ENCODE measurements around the gene TMEM248. TPM values are rescaled to one million over a fixed set of nuclear protein-coding genes. Genes with fewer than 3 reads are reported as not detected.
"Not testable (repeated sequence)": the region's sequence is repeated elsewhere in the genome, so short reads cannot be mapped to it uniquely, and the experiment has no call there.

TMEM248 gene
- polyA plus RNA-seq, 3 donors, result 75.7 to 79.4 (median 78.5) TPM

DNA sequence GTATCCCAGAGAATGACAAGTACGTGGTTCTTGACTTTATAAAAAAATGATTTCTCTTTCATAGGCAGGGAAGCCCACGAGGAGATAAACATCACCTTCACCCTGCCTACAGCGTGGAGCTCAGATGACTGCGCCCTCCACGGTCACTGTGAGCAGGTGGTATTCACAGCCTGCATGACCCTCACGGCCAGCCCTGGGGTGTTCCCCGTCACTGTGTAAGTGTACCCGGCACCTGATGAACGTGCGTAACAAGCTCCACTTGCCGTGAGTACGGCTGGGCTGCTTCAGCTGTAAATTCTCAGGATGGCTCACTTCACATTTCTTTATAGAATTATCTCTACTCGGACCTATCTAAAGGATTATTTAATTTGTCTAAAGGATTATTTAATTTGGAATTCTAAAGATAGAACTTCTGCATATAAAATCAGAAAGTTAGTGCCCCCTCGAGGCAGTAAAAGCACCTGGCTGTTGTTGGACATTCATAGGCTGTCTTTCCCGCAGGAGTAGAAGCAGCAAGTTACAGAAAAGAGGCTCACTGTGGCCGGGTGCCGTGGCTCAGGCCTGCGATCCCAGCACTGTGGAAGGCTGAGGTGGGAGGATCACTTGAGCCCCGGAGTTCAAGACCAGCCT is 27.6 kb downstream of the TMEM248 start:
- no peak for DNase-seq (ENCODE audit: low read depth in 3 of 3, low spot score in 2 of 3)

DNA sequence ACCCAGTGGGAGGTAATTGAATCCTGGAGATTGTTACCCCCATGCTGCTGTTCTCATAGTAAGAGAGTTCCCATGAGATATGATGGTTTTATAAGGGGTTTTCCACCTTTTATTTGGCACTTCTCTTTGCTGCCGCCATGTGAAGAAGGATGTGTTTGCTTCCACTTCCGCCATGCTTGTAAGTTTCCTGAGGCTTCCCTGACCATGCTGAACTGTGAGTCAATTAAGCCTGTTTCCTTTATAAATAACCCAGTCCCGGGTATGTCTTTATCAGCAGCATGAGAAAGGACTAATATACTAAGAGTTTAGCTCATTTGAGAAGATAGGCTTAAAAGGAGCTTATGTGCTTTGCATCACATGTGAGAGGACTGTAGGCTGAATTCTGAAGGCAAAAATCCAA is 29.3 kb downstream of the TMEM248 start:
- DNase-seq (ENCODE audit: low read depth in 3 of 3, low spot score in 2 of 3), result no peak

DNA sequence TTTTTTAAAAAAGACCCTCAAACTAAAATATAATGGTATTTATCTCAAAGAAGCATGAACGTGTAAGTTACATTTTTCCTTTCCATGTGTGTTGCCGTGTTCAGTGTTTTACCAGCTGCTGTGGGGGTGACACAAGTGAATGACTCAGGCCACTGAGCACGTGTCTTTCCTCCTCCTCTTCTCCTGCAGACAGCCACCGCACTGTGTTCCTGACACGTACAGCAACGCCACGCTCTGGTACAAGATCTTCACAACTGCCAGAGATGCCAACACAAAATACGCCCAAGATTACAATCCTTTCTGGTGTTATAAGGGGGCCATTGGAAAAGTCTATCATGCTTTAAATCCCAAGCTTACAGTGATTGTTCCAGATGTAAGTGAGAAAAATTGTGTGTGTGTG is 29.7 kb downstream of the TMEM248 start:
- no peak for DNase-seq (ENCODE audit: low read depth in 3 of 3, low spot score in 2 of 3)

DNA sequence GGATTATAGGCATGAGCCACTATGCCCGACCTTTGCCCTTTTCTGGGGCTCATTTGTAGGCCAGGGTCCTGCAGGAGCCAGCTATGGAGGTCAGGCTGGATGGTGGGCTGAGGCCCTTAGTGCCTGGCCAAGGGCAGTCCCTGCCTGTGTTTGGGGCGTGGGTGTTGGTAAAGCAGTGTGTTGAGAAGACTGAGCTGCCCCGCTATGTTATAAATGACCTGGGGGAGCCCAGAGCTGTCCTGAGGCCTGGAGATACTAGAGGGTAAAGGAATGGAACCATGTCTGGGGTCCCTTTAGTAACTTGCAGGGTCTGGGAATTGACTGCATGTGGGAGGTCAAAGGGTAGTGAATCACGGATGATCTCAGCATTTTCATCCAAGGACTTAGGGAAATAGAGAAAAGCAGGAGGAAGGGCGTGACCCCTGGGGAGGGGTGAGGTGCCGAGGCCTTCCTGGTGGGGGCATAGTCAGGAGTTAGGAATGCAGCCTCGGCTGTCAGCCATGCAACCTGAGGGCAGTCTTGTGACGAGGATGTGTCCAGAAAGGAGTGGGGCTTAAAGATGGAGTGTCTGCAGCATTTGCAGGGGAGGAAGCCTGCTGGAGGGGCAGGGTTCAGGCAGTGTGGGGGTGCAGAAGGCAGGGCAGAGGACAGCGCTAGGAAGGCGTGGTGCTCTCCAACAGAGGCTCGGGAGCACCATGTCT is 31.5 kb downstream of the TMEM248 start:
- no peak for DNase-seq (ENCODE audit: low read depth in 3 of 3, low spot score in 2 of 3)

DNA sequence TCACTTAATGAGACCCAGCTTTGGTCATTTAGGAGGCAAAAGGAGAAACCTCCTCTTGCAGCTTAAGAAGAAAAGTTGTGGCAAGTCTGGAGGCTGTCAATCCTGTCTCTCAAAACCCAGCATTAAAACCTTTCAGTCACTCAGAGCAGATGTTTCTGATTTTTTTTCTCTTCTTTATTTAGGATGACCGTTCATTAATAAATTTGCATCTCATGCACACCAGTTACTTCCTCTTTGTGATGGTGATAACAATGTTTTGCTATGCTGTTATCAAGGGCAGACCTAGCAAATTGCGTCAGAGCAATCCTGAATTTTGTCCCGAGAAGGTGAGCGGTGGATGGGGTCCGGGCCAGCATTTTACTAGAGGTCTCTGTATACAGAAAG is 32.0 kb downstream of the TMEM248 start:
- no peak for DNase-seq (ENCODE audit: low read depth in 3 of 3, low spot score in 2 of 3)

DNA sequence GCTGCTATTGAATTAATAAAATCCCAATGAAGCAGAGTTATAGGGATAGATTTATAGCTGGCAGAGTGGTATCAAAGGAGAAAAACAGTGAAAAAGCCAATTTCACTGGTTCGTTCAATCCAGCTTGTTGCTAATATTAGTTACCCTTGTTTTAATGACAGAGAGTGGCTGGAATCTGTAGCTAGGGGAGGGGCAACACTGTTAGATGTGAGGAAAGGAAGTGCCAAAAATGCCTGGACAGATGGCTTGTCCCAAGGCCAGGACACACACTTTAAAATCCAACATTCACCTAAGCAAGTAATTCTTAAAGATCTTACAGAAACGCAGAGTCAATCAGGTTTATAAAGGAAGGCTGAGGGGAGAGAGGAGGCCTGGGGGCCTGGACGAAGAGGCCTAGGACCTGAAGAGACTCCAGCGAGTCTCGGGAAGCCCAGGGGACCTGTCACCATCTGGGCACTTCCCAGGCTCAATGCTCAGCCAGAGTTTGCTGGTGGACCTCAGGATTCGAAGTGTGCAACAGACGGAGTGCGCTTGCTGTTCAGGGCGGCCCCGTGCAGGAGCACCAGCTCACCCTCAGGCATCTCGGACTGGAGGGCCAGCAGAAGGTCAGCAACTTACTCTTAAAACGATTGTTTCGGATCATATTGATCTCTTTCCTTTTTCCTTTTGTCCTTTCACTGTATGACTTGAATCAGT is 36.7 kb downstream of the TMEM248 start:
- no peak for DNase-seq (ENCODE audit: low read depth in 3 of 3, low spot score in 2 of 3)

DNA sequence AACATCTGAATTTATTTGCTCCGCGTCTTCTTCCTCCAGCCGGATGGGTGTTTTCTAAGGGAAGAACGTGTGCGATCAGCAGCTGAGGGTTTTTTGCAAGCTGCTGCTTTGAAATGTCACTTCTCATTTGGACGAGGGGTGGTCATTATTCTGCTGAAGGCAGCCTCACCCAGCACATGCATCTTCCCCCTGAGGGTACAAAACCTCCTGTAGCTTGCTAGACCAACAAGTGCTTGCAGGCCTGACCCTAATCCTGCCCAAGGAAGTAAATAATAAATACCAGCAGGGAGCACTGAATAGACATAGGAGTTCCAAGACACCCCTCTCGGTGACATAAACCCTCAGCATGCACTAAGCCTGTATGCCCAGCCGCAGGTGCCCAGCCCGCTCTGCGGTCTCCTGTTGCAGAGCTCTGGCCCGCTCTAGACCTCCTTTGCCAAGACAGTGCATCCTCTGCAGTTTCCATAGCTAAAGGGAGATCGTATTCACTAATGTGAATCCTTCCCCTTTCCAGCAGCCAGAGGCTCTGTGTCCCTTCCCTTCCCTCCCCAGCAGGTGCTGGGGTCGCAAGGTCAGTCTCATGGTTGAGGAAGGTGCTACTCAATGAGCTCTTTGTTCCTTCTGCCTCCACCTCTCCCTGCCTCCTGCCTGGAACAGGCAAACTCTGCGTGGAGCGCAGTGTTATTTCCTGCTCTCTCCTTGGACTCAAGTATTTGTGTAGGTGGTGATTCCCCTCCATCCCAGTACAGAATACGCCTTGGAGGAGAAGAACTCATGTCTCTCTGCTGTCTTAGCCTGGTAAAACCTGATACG is 37.7 kb downstream of the TMEM248 start:
- DNase-seq (ENCODE audit: low read depth in 3 of 3, low spot score in 2 of 3), result no peak

DNA sequence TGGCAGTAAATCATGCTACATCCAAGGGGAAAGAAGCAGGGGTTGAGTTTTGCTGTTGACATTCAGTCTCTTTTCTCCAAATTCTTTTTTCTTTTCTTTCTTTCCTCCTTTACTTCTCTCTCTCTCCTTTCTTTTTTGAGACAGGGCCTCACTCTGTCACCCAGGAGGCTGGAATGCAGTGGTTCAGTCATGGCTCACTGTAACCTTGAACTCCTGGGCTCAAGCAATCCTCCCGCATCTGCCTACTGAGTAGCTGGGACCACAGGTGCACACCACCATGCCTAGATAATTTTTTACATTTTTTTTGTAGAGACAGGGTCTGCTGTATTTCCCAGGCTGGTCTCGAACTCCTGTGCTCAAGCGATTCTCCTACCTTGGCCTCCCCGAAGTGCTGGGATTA is 39.2 kb downstream of the TMEM248 start:
- no peak for DNase-seq (ENCODE audit: low read depth in 3 of 3, low spot score in 2 of 3)

DNA sequence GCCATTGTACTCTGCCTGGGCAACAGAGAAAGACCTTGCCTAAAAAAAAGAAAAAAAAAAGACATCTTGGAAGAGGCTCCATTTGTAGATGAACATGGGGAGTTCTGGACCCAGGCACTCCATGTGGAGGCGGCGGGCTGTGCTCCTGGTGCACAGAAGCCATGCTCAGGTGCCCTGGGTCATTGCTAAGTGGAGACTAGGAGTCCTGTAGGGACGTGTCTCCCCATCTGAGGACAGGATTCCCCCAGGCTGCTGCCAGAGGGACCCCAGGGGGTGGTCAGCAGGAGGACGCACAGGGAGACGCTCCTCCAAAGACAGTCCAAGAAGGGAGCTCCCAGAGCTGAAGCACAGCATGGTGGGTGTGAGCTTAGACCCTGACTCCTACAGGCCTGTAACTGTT is 40.1 kb downstream of the TMEM248 start:
- no peak for DNase-seq (ENCODE audit: low read depth in 3 of 3, low spot score in 2 of 3)

DNA sequence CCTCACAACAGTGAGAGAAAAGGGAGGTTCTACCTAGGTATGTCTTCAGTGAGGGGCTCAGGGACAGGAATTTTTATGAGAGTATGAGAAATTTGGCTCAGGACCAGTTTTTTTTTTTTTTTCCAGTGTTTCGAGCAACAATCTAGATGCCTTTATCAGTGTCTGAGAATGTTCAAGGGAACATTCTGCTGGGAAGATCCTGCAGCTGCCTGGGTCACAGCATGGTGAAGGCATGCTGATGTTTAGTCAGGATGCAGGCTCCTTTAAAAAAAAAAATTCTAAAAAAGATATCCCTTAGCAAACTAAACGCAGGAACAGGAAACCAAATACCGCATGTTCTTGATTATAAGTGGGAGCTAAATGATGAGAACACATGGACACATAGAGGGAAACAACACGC is 43.4 kb downstream of the TMEM248 start:
- no peak for DNase-seq (ENCODE audit: low read depth in 3 of 3, low spot score in 2 of 3)

DNA sequence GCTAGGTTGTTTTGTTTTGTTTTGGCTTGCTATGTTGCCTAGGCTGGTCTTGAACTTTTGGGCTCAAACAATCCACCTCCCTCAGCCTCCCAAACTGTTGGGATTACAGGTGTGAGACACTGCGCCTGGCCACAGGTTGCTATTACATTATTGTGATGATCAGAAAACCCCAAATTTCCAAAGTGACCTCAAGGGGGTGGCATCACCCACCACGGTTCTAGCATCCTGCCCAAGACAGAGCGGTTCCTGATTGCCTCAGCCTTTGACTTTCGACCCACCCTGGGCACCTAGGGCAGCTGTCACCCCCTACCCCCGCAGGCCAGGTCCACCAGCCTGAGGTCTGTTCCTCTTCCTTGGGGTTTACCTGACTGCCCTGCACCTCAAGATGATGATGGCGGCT is 46.0 kb downstream of the TMEM248 start:
- DNase-seq (ENCODE audit: low read depth in 3 of 3, low spot score in 2 of 3), result no peak

DNA sequence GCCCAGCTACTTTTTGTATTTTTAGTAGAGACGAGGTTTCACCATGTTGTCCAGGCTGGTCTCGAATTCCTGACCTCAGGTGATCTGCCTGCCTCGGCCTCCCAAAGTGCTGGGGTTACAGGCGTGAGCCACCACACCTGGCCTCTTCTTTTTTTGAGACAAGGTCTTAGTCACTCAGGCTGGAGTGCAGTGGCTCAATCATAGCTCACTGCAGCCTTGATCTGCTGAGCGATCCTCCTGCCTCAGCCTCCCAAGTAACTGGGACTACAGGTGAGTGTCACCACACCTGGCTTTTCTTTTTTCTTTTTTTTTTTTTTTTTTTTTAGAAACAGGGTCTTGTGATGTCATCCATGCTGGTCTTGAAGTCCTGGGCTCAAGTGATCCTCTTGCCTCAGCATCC is 48.0 kb downstream of the TMEM248 start:
- not testable (repeated sequence) for DNase-seq (ENCODE audit: low read depth in 3 of 3, low spot score in 2 of 3)

DNA sequence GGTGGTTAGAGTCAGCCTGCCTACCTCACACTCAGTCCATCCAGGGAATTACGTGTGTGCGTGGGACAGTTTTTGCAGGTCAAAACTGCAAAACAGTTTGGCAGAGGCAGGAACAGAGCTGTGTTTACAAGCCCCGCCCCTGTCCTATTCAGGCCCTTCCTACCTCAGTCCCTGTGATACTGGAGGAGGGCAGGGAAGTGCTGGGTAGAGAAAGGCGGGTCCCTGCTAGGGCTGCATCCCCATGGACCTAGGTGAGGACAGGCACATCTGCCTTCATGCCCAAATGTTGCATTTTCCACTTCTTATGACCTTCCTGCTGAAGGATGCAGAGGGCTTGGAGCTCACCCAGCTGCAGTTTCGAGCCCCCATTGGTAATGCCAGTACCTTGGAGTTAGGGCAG is 49.3 kb downstream of the TMEM248 start:
- DNase-seq (ENCODE audit: low read depth in 3 of 3, low spot score in 2 of 3), result no peak

DNA sequence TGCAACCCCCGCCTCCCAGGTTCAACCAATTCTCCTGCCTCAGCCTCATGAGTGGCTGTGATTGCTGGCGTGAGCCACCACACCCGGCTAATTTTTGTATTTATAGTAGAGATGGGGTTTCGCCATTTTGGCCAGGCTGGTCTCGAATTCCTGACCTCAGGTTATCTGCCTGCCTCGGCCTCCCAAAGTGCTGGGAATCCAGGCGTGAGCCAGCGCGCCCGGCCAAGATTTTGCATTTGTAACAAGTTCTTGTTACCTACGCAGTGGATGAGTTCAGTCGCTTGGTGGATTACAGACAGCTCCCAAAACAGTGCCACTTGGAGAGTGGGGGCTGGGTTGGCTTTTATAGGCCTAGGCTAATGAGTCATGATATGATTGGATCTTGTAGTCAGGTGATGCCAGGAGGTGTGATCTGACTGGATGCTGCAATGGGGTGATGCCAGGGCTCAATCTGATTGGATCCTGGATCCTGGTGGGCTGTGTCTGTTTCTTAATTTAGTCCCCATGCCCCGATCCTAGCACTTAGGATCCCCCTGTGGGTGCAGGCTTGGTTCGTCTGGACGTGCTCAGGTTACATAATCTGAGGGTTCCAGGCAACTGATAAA is 54.1 kb downstream of the TMEM248 start:
- DNase-seq (ENCODE audit: low read depth in 3 of 3, low spot score in 2 of 3), result no peak

DNA sequence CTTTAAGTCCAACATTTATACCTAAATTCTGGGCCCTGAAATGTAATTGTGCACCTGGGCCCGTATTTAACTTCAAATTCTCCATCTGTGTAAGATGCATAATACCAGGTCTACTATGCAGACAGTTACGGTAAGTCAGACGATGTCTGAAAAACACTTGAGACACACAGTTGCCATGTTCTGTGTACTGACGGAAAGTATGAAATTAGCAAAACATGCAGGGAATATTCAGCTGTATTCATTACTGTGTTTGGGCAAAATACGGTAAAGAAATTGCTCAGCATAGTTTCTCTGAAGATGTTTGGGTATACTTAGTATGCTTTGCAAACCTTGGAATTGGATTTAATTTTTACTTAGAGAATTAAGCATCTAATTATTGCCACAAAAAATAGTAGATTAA is 57.3 kb downstream of the TMEM248 start:
- not testable (repeated sequence) for DNase-seq (ENCODE audit: low read depth in 3 of 3, low spot score in 2 of 3)

DNA sequence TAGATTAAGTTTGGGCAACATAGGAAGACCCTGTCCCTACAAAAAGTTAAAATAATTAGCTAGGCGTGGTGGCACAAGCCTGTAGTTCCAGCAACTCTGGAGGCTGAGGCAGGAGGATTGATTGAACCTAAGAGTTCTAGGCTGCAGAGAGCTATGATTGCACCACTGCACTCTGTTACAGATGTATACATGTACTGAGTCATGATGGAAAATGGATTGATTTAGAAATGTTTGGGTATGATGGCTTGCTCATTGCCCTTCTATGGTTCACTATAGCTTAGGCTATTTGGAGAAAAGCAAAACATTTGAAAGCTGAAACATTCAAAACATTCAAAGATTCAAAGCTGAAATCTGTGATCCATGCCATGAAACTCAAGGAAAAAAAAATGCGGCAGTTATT is 58.0 kb downstream of the TMEM248 start:
- DNase-seq (ENCODE audit: low read depth in 3 of 3, low spot score in 2 of 3), result not testable (repeated sequence)

DNA sequence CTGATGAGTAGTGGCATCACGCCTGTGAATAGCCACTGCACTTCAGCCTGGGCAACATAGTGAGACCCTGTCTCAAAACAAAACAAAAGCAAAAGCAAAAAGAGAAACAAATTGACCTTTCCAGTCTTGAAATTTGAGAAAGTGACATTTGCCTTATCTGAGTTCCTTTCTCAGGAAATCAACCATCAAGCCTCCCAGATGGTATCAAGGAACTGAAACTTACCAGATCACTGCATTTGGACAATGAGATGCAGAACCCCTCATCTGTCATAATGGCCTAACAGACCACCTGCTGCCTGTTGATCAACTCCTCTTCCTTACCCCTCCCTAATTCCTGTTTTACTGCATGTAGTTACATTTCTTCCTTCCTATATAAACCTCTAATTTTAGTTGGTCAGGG is 59.3 kb downstream of the TMEM248 start:
- not testable (repeated sequence) for DNase-seq (ENCODE audit: low read depth in 3 of 3, low spot score in 2 of 3)

DNA sequence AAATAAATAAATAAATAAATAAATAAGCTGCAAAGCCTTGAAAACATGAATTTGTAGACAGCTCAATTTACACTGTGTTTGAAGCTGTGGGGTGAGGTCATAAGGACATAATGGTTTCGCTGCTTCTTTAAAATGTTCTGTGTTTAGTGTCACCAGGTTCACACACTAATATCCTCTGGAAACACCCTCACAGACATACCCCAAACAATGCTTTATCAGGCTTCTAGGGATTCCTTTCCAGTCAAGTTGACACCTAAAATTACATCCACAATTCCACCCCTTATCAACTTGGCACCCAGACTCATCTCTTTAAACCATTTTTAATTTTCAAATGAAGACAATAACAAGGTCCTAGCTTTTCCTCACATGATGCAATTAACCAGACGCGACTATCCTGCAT is 68.5 kb downstream of the TMEM248 start:
- DNase-seq (ENCODE audit: low read depth in 3 of 3, low spot score in 2 of 3), result not testable (repeated sequence)

DNA sequence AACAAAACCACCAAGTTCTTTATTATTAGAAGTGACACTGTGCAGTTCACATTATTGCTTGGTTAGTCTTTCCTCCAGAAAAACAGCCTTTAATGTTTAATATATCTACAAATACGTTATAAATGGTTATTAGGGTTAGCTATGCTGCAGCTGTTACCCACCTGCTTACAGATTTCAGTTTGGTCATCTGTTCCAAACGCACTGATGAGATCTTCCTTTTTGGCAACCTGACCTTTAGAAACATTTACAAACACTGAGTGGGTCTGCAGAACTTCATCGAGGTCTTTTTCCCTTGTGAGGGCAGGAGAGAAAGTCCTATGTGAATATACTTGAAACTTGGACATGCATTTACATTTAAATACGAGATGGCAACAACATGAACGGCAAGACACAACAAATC is 73.0 kb downstream of the TMEM248 start:
- DNase-seq (ENCODE audit: low read depth in 3 of 3, low spot score in 2 of 3), result not testable (repeated sequence)

DNA sequence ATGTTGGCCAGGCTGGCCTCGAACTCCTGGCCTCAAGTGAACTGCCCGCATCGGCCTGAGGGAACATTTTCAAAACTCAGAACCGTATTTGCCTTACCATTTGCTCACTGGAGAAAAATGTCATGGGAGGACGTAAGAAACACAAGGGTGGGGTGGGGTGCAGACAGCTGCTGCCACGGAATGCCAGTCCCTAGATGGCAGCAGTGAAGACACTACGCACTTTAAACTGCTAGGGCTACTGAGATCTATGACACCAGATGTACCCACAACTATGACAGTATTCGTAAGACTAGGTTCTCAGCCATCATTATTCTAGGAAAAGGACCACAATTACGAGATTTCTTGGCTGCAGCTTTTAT is 73.6 kb downstream of the TMEM248 start:
- DNase-seq (ENCODE audit: low read depth in 3 of 3, low spot score in 2 of 3), result peak in 2 of 3 donors; percentile 29 to 34

All from right renal cortex interstitium (tissue), 3 donors.